Measurements from ENCODE around the gene KRTAP10-9. TPM values are rescaled to one million over a fixed set of nuclear protein-coding genes. Genes with fewer than 3 reads are reported as not detected.
"Not testable (repeated sequence)": the region's sequence is repeated elsewhere in the genome, so short reads cannot be mapped to it uniquely, and the experiment has no call there.

Gene KRTAP10-9
- total and polyA plus RNA-seq, 11 donors, result not detected

DNA sequence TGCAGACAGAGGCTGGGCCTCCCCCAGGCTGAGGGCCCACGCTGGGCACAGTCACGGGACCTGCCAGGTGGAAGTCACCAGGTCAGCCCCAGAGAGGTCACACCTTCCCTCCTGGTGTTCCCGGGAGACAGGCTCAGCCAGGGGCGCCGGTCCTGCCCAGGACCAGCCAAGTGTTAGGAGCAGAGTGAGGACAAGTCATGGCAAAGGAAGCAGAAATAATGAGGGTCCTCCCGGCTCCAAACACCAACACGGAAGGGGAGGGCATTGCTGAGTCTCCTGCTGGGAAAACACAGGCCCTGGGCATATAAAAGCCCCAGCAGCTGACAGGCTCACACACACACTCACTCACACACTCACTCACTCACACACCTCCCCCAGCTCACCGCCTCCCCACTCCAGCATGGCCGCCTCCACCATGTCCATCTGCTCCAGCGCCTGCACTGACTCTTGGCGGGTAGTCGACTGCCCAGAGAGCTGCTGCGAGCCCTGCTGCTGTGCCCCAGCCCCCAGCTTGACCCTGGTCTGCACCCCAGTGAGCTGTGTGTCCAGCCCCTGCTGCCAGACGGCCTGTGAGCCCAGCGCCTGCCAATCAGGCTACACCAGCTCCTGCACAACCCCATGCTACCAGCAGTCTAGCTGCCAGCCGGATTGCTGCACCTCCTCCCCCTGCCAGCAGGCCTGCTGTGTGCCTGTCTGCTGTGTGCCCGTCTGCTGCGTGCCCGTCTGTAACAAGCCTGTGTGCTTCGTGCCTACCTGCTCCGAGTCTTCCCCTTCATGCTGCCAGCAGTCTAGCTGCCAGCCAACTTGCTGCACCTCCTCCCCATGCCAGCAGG lies 10.3 kb downstream of the KRTAP10-9 start, which contains the start of gene KRTAP10-10:
Gene KRTAP10-10, plus strand, starts transcription at position 339 of the 833 bp plus-strand sequence. Its CDS starts 62 bp downstream, at position 401.
- DNase-seq (no peak), ATAC-seq (peak in 2 of 4 donors; percentile 26 to 29)
- intact Hi-C loops (cut with DNase I), result no loop called here
- no peaks in the 10 kb centered on the region for H3K4me1 ChIP-seq
- H3K9me3 ChIP-seq, result peaks cover 0 to 24% (median 6%) of the 10 kb centered on the region in 12 donors
- H3K27me3 ChIP-seq, result peaks cover 0 to 21% (median 0%) of the 10 kb centered on the region in 9 donors
- H3K4me3 ChIP-seq, result no peak within 1 kb of the TSS
- WGBS, 4 donors, result 44 to 58% (median 53%) methylated on average over 13 to 21 of the region's 21 CpGs
- no peak within 1 kb of the TSS for H3K27ac ChIP-seq
- no peaks in the 10 kb centered on the region for H3K36me3 ChIP-seq
- TF ChIP-seq CTCF (IDR thresholded peaks at IDR 0.05), result no peak
- TF ChIP-seq POLR2A (IDR thresholded peaks at IDR 0.05), result no peak

GRCh38 chr21:44637851-44638348 lies 11.0 kb downstream of the KRTAP10-9 start:
- H3K4me1 ChIP-seq; H3K27ac ChIP-seq; DNase-seq; H3K36me3 ChIP-seq; H3K4me3 ChIP-seq; intact Hi-C loops (cut with DNase I): not testable (repeated sequence)
- Histone ChIP-seq H3K9me3 (peaks cover 0 to 17% (median 1%) of the 10 kb centered on the region in 12 donors), H3K27me3 (peaks cover 0 to 21% (median 0%) of the 10 kb centered on the region in 9 donors)
- peak in 2 of 4 donors; percentile 34 for ATAC-seq
- 49 to 56% (median 55%) methylated on average over 10 to 12 of the region's 12 CpGs for WGBS, 4 donors

- H3K4me3 ChIP-seq; H3K27ac ChIP-seq; H3K4me1 ChIP-seq; DNase-seq; H3K36me3 ChIP-seq; ATAC-seq; intact Hi-C loops (cut with DNase I): not testable (repeated sequence)
- Histone ChIP-seq H3K27me3 (peaks cover 0 to 21% (median 0%) of the 10 kb centered on the region in 9 donors), H3K9me3 (peaks cover 0 to 21% (median 0%) of the 10 kb centered on the region in 12 donors)
- WGBS, 4 donors, result 72 to 95% (median 80%) methylated on average over 11 to 21 of the region's 21 CpGs
Measured at GRCh38 chr21:44638506-44639330, 11.8 kb downstream of the KRTAP10-9 start.

- Histone ChIP-seq H3K27me3 (peaks cover 0 to 21% (median 0%) of the 10 kb centered on the region in 9 donors), H3K4me3 (no peak overlapping the region), H3K36me3 (no peaks in the 10 kb centered on the region), H3K9me3 (peaks cover 0 to 26% (median 3%) of the 10 kb centered on the region in 12 donors), H3K27ac (no peak overlapping the region), H3K4me1 (no peaks in the 10 kb centered on the region)
- ATAC-seq, result no peak
- intact Hi-C loops (cut with DNase I), result no loop called here
- TF ChIP-seq POLR2A (IDR thresholded peaks at IDR 0.05) (no peak), CTCF (IDR thresholded peaks at IDR 0.05) (no peak)
- no peak for DNase-seq
- 82 to 90% (median 87%) methylated on average over 8 to 12 of the region's 12 CpGs for WGBS, 4 donors
Measured at GRCh38 chr21:44639331-44639655, 12.4 kb downstream of the KRTAP10-9 start.

- no peaks in the 10 kb centered on the region for H3K36me3 ChIP-seq
- H3K4me3 ChIP-seq, result no peak overlapping the region
- H3K4me1 ChIP-seq, result no peaks in the 10 kb centered on the region
- DNase-seq, result no peak
- H3K9me3 ChIP-seq, result peaks cover 0 to 37% (median 13%) of the 10 kb centered on the region in 12 donors
- ATAC-seq, result no peak
- TF ChIP-seq POLR2A (IDR thresholded peaks at IDR 0.05), result no peak
- TF ChIP-seq CTCF (IDR thresholded peaks at IDR 0.05), result no peak
- H3K27me3 ChIP-seq, result peaks cover 0 to 21% (median 0%) of the 10 kb centered on the region in 9 donors
- 64 to 83% (median 79%) methylated on average over 5 of the region's 5 CpGs for WGBS, 4 donors
- H3K27ac ChIP-seq, result no peak overlapping the region
- intact Hi-C loops (cut with DNase I), result no loop called here
Measured at GRCh38 chr21:44640761-44641160, 13.9 kb downstream of the KRTAP10-9 start.

All from heart left ventricle (tissue), 16 donors.